GM12865 (cell line): Measurements from ENCODE around the gene CD81.

Source experiments
- DNase-seq: peaks from one replicate; pipeline ENCODE4 v3.0.0; 2010; ENCODE audit warnings: low read depth
- H3K4me3 ChIP-seq: 2 replicates; pipeline ENCODE4 v1.5.1; 2011; ENCODE audit warnings: mild to moderate bottlenecking, low read depth, low read length, control low read depth
- TF ChIP-seq, protein P1 (sequence below): IDR thresholded peaks from 2 replicates; pipeline ENCODE4 v1.5.1; 2011; ENCODE audit warnings: low read length, control low read depth, low read depth, inconsistent platforms; ENCODE audit not compliant: insufficient read depth; ENCODE audit errors: missing control alignments

Gene CD81

DNA sequence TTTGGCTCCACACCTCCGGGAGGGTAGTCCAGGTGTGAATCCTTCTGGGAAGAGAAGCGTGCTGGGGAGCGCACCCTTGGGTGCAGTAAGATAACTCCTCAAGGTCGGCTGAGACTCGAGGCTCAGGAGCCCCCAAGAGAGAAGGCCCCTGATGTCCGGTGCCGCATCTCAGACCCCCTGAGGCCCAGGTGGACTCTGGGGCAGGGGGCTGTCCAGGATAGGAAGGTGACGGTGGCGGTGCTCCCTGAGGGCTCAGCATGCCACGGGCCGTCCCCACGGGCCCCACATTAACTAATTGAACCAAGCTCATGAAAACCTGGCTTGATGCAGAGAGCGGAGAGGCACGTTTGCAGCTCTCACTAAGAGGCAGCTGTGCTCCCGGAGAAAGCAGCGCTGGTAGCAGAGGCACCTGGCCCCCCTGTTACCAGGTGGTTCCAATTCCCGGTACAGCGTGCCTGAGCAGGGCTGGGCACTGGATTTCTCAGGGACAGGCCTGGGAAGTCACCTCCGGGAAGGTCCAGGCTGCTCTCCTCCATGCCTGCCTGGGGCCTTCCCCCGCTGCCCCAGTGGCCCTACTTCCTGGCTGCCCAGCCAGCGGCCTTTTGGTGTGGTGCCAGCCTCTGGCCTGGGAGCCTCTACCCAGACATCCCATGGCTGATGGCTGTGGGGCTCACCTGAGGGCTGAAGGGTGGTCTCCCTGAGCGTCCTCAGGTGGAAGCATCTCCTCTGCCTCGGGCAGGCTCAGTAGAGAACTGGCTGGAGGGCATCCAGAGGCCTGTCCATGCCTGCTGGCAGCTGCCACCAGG lies 68.8 kb downstream of the CD81 start:
- TF ChIP-seq, protein P1, sequence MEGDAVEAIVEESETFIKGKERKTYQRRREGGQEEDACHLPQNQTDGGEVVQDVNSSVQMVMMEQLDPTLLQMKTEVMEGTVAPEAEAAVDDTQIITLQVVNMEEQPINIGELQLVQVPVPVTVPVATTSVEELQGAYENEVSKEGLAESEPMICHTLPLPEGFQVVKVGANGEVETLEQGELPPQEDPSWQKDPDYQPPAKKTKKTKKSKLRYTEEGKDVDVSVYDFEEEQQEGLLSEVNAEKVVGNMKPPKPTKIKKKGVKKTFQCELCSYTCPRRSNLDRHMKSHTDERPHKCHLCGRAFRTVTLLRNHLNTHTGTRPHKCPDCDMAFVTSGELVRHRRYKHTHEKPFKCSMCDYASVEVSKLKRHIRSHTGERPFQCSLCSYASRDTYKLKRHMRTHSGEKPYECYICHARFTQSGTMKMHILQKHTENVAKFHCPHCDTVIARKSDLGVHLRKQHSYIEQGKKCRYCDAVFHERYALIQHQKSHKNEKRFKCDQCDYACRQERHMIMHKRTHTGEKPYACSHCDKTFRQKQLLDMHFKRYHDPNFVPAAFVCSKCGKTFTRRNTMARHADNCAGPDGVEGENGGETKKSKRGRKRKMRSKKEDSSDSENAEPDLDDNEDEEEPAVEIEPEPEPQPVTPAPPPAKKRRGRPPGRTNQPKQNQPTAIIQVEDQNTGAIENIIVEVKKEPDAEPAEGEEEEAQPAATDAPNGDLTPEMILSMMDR = no peak
- no peak for DNase-seq
- no peak overlapping the region for H3K4me3 ChIP-seq

DNA sequence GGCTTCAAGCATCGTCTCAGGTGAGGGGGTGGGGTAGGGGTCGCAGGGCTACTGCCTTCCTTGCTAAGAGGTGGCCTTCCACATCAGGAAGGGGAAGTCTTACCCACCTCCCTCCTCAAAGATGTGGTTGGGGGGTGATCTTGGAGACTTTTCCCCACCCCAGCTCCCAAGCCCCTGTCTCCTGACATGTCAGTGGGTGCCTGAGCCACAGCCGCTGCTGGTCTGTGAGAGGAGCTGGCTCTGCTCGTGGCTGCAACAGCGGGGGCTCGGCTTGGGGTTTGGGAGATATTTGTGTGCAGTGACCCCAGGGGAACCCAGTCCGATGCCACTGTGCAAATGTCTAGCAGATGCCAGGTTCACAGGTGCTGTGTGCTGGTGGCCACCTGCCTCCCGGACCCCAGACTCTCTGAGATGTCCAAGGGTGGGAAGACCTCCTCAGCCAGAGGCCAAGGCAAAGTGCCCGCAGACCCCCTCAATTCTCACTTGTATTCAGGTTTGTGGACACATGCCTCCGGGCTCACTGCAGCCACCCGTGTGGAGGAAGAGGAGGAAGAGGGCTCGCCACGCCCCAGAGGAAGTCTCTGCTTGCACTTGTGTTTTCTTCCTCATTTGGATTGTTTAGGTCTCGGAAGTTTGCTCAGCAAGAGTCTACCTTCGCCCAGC lies 69.6 kb downstream of the CD81 start:
- H3K4me3 ChIP-seq = no peak overlapping the region
- TF ChIP-seq, protein P1 = no peak
- no peak for DNase-seq
